Measurements from ENCODE around the gene WIPI1.

Gene WIPI1

DNA sequence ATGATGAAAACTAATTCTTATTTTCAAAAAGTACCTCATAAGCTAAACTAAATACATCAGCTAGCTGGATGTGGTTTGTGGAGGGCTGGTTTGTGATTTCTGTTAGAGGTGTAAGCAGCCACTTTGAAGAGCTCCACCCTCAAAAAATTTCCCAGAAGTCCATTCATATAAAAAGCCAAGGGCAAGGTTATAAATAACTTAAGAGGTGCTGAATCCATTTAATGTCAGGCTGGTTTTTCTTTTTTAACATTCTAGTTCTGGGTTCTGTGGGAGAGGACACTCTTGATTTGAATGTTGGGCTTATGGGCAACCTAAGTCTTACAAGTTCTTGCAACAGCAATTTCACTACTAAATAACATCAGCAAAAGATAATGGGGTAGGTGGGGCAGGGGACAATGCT, 3.4 kb upstream of the WIPI1 start:
- no peaks in the 10 kb centered on the region for H3K36me3 ChIP-seq (replicated peaks; ENCODE audit: low read depth, low read length)
- H3K79me2 ChIP-seq (ENCODE audit: low read length), result no peaks in the 10 kb centered on the region
- H3K9ac ChIP-seq (ENCODE audit: low read length), result no peak overlapping the region; the same call in 1 of the 2 replicates
- no peak overlapping the region for H2AFZ ChIP-seq (ENCODE audit: low read depth, low read length)
- no peaks in the 10 kb centered on the region for H3K9me3 ChIP-seq (ENCODE audit: insufficient read depth, low read length)
- H3K27me3 ChIP-seq (ENCODE audit: low read depth, low read length), result peaks cover 9% of the 10 kb centered on the region
- no peaks in the 10 kb centered on the region for H4K20me1 ChIP-seq (ENCODE audit: insufficient read depth, low read length)
- no peak for TF ChIP-seq EZH2phosphoT487 (IDR thresholded peaks at IDR 0.05; ENCODE audit: low read depth)
- TF ChIP-seq, protein P1, sequence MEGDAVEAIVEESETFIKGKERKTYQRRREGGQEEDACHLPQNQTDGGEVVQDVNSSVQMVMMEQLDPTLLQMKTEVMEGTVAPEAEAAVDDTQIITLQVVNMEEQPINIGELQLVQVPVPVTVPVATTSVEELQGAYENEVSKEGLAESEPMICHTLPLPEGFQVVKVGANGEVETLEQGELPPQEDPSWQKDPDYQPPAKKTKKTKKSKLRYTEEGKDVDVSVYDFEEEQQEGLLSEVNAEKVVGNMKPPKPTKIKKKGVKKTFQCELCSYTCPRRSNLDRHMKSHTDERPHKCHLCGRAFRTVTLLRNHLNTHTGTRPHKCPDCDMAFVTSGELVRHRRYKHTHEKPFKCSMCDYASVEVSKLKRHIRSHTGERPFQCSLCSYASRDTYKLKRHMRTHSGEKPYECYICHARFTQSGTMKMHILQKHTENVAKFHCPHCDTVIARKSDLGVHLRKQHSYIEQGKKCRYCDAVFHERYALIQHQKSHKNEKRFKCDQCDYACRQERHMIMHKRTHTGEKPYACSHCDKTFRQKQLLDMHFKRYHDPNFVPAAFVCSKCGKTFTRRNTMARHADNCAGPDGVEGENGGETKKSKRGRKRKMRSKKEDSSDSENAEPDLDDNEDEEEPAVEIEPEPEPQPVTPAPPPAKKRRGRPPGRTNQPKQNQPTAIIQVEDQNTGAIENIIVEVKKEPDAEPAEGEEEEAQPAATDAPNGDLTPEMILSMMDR (IDR thresholded peaks at IDR 0.05; ENCODE audit: low read depth, low read length), result no peak
- H3K4me3 ChIP-seq (ENCODE audit: low read length), result no peak overlapping the region
- no peak overlapping the region for H3K27ac ChIP-seq (ENCODE audit: low read length)
- H3K4me1 ChIP-seq (ENCODE audit: low read length), result peaks cover 57% of the 10 kb centered on the region
- peak overlapping the region; percentile 33 for H3K4me2 ChIP-seq (ENCODE audit: low read length)

DNA sequence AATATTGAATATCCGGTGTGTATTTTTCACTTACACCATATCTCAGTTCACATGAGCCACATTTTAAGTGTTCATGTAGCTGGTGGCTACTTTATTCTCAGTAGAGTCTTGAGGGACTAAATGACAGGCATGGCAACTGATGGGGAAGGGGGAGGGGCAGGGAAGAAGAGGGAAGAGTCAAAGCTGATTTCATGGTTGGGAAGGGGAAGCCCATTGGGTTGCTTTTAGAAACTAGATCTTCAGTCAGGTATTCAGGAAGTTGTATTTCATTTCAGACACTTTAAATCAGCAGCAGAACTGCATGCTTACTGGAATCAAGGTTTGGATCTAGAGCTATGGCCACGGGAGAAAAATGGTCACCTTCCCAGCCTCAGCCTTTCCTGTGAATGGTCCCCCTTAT, 2.9 kb upstream of the WIPI1 start:
- no peak for TF ChIP-seq EZH2phosphoT487 (IDR thresholded peaks at IDR 0.05; ENCODE audit: low read depth)
- TF ChIP-seq, protein P1 (IDR thresholded peaks at IDR 0.05; ENCODE audit: low read depth, low read length), result no peak
- H3K4me1 ChIP-seq (ENCODE audit: low read length), result peaks cover 55% of the 10 kb centered on the region
- H3K27me3 ChIP-seq (ENCODE audit: low read depth, low read length), result peaks cover 13% of the 10 kb centered on the region
- H3K9ac ChIP-seq (ENCODE audit: low read length), result no peak overlapping the region; the same call in 1 of the 2 replicates
- H3K9me3 ChIP-seq (ENCODE audit: insufficient read depth, low read length), result no peaks in the 10 kb centered on the region
- H3K4me2 ChIP-seq (ENCODE audit: low read length), result peak overlapping the region; percentile 33
- no peak overlapping the region for H3K4me3 ChIP-seq (ENCODE audit: low read length)
- no peaks in the 10 kb centered on the region for H3K36me3 ChIP-seq (replicated peaks; ENCODE audit: low read depth, low read length)
- no peak overlapping the region for H3K27ac ChIP-seq (ENCODE audit: low read length)
- no peaks in the 10 kb centered on the region for H4K20me1 ChIP-seq (ENCODE audit: insufficient read depth, low read length)
- H3K79me2 ChIP-seq (ENCODE audit: low read length), result no peaks in the 10 kb centered on the region
- H2AFZ ChIP-seq (ENCODE audit: low read depth, low read length), result no peak overlapping the region

DNA sequence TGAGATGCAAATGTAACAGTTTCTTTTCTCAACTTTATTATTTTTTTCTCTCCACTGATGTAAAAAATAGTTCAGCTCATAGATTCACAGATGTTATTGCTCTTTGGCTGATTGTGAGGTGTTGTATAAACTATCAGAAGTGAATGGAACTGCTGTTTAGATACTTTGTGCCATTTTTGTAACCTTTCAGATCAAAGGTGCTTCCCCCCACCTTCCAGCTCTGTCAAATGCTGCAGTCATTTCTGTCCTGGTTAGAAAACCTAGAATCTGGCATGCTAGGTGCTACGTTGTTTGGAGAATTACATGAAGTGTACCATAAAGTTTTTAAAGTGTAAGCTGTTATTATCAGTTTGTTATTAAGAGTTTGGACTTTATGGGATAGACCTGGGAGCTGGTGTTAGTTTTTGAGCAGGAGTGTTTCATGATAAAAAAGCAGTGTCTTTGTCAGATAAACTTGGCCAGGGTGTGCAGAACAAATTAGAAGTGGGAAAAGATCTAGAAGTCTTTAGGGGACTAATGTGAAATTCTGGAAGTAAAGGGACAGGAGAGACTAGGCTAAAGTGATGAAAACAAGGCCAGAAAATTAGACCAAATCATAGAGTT, 1.8 kb upstream of the WIPI1 start:
- no peaks in the 10 kb centered on the region for H3K36me3 ChIP-seq (replicated peaks; ENCODE audit: low read depth, low read length)
- H4K20me1 ChIP-seq (ENCODE audit: insufficient read depth, low read length), result no peaks in the 10 kb centered on the region
- H3K27ac ChIP-seq (ENCODE audit: low read length), result no peak overlapping the region
- peaks cover 55% of the 10 kb centered on the region for H3K4me1 ChIP-seq (ENCODE audit: low read length)
- no peak overlapping the region for H2AFZ ChIP-seq (ENCODE audit: low read depth, low read length)
- no peaks in the 10 kb centered on the region for H3K79me2 ChIP-seq (ENCODE audit: low read length)
- no peak overlapping the region for H3K9ac ChIP-seq (ENCODE audit: low read length)
- peak overlapping the region; percentile 80 for H3K4me3 ChIP-seq (ENCODE audit: low read length)
- peaks cover 13% of the 10 kb centered on the region for H3K27me3 ChIP-seq (ENCODE audit: low read depth, low read length)
- H3K9me3 ChIP-seq (ENCODE audit: insufficient read depth, low read length), result no peaks in the 10 kb centered on the region
- peak overlapping the region; percentile 94 for H3K4me2 ChIP-seq (ENCODE audit: low read length)
- TF ChIP-seq, protein P1 (IDR thresholded peaks at IDR 0.05; ENCODE audit: low read depth, low read length), result no peak
- TF ChIP-seq EZH2phosphoT487 (IDR thresholded peaks at IDR 0.05; ENCODE audit: low read depth), result no peak

DNA sequence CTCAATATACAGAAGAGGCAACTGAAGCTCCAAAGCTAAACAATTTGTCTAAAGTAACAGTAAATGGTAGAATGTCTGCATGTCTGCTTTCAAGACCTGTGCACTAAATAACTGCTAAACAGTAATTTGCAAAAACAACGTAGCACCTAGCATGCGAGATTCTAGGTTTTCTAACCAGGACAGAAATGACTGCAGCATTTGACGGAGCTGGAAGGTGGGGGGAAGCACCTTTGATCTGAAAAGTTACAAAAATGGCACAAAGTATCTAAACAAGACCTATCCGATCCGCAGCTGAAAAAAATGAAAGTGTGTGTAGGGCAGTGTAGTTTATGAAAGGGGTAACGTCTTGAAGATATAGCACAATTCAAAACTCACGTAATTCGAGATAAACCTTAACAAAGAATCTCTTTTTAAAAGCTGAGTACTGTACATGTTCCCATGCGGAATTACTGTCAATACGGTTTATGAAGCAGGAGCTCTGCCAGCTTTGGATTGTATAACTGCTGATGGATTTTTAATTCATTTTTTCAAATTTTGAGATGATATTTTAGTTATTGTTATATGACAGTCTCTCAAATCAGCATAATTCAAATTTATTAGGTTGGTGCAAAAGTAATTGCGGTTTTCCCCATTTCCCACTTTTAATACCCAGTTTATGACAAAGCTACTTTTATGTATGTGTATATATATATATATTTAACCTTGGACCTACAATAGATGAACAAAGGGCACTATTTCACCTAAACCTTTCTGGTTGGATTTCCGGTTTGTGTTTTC, 1.2 kb upstream of the WIPI1 start:
- no peaks in the 10 kb centered on the region for H3K79me2 ChIP-seq (ENCODE audit: low read length)
- peak overlapping the region; percentile 26; the same call in 1 of the 2 replicates for H3K9ac ChIP-seq (ENCODE audit: low read length)
- no peaks in the 10 kb centered on the region for H4K20me1 ChIP-seq (ENCODE audit: insufficient read depth, low read length)
- H2AFZ ChIP-seq (ENCODE audit: low read depth, low read length), result 0 out of 2 replicates have a peak overlapping the region, but pooled peaks have one; percentile 22
- H3K27me3 ChIP-seq (ENCODE audit: low read depth, low read length), result peaks cover 13% of the 10 kb centered on the region
- H3K9me3 ChIP-seq (ENCODE audit: insufficient read depth, low read length), result no peaks in the 10 kb centered on the region
- peak overlapping the region; percentile 94 for H3K4me2 ChIP-seq (ENCODE audit: low read length)
- H3K4me1 ChIP-seq (ENCODE audit: low read length), result peaks cover 55% of the 10 kb centered on the region
- H3K4me3 ChIP-seq (ENCODE audit: low read length), result peak overlapping the region; percentile 80
- no peaks in the 10 kb centered on the region for H3K36me3 ChIP-seq (replicated peaks; ENCODE audit: low read depth, low read length)
- H3K27ac ChIP-seq (ENCODE audit: low read length), result peak overlapping the region; percentile 28; the same call in 1 of the 2 replicates
- no peak for TF ChIP-seq EZH2phosphoT487 (IDR thresholded peaks at IDR 0.05; ENCODE audit: low read depth)
- TF ChIP-seq, protein P1 (IDR thresholded peaks at IDR 0.05; ENCODE audit: low read depth, low read length), result no peak

Measured in OCI-LY3 (cell line).